K562 (cell line): ENCODE results near the gene FBXW11. TPM values are rescaled to one million over a fixed set of nuclear protein-coding genes. Genes with fewer than 3 reads are reported as not detected.

Experiments used
- ATAC-seq: fragments of 200-7000 bp; cut with Tn5 transposase; 3 replicates; pipeline ENCODE4 v1.9.1; 2020; ENCODE audit warnings: moderate library complexity
- BruUV-seq: library from RNA; stranded (reverse); fragments of 400-500 nt; replicated peaks from 2 replicates; lab custom pipeline; 2021; lab: Mats Ljungman, UMichigan
- CTCF ChIA-PET: fragments of 300-600 bp; formaldehyde crosslinking; extraction: SDS; loops from one replicate; lab custom pipeline; 2021; ENCODE audit warnings: low intra/inter-chr PET ratio; lab: Yijun Ruan, JAX
- POLR2A ChIA-PET: fragments of 300-600, 350-650 bp; sonication (Branson Sonifier 250); formaldehyde crosslinking; extraction: SDS; loops from one replicate; lab custom pipeline; 2021; ENCODE audit warnings: antibody characterized with exemption, inconsistent platforms; lab: Yijun Ruan, JAX
- DNase-seq, 4 experiments: peaks; one replicate each; pipeline versions ENCODE4 v3.0.0 to v3.0.0-alpha.2; 2011 to 2018; ENCODE audit warnings: low spot score in 3 of 4, mixed read lengths in 3 of 4; ENCODE audit errors: extremely low read depth in 1 of 4
- FAIRE-seq: peaks from 2 replicates; lab custom pipeline; 2011; peaks lifted over from hg19 to GRCh38; lab: Jason Lieb, UNC
- H2AFZ ChIP-seq: 2 replicates; pipeline ENCODE4 v1.6.0; 2011; ENCODE audit warnings: low read depth, low read length, control low read depth, inconsistent platforms
- H3K27ac ChIP-seq: fragments of 200-600 bp; 3 replicates; pipeline ENCODE4 v1.8.0; 2011; ENCODE audit warnings: low read depth, mild to moderate bottlenecking, control low read depth, inconsistent platforms, low read length, moderate library complexity, mixed read lengths; ENCODE audit errors: extremely low read depth
- H3K27me3 ChIP-seq, 2 experiments: fragments of 300-600 bp in 1 of 2; 2 replicates in 1 of 2; 3 replicates in 1 of 2; pipeline versions ENCODE4 v1.6.0 to v1.8.0; 2011; ENCODE audit warnings: inconsistent platforms in 2 of 2, low read length in 2 of 2, mild to moderate bottlenecking in 1 of 2, mixed read lengths in 1 of 2, moderate library complexity in 1 of 2; ENCODE audit not compliant: control insufficient read depth in 2 of 2, insufficient read depth in 2 of 2
- H3K36me3 ChIP-seq: fragments of 300-600 bp; 3 replicates; pipeline ENCODE4 v1.8.0; 2011; ENCODE audit warnings: mild to moderate bottlenecking, low read length, inconsistent platforms; ENCODE audit not compliant: control insufficient read depth, insufficient read depth
- H3K4me1 ChIP-seq, 2 experiments: fragments of 200-600 bp in 1 of 2; replicated peaks in 1 of 2; 2 replicates in 1 of 2; 3 replicates in 1 of 2; pipeline versions ENCODE4 v1.5.1 to v1.8.0; 2011; ENCODE audit warnings: inconsistent platforms in 2 of 2, low read length in 2 of 2, mild to moderate bottlenecking in 1 of 2, mixed read lengths in 1 of 2, moderate library complexity in 1 of 2; ENCODE audit not compliant: control insufficient read depth in 2 of 2, insufficient read depth in 2 of 2
- H3K4me2 ChIP-seq: 2 replicates; pipeline ENCODE4 v1.6.1; 2011; ENCODE audit warnings: low read length, control low read depth, inconsistent platforms, mixed read lengths; ENCODE audit not compliant: insufficient read depth
- H3K4me3 ChIP-seq: fragments of 200-600 bp; sonication (generic), shearing (Covaris generic); 2 replicates; pipeline ENCODE4 v1.5.1; 2016; ENCODE audit warnings: control low read depth, inconsistent platforms
- H3K79me2 ChIP-seq: fragments of 200-600 bp; 3 replicates; pipeline ENCODE4 v1.8.0; 2011; ENCODE audit warnings: low read length, inconsistent platforms; ENCODE audit not compliant: control insufficient read depth, insufficient read depth
- H3K9ac ChIP-seq, 2 experiments: 2 replicates each; pipeline versions ENCODE4 v1.6.0 to v1.6.1; 2011; ENCODE audit warnings: low read depth in 2 of 2, low read length in 2 of 2, control low read depth in 1 of 2, inconsistent platforms in 1 of 2, mild to moderate bottlenecking in 1 of 2, mixed read lengths in 1 of 2; ENCODE audit not compliant: insufficient read depth in 1 of 2
- H3K9me1 ChIP-seq: one replicate; pipeline ENCODE4 v1.6.0; 2011; ENCODE audit warnings: inconsistent platforms, mild to moderate bottlenecking, low read length, moderate library complexity; ENCODE audit not compliant: control insufficient read depth, insufficient read depth
- H3K9me3 ChIP-seq: replicated peaks from 2 replicates; pipeline ENCODE4 v1.5.1; 2011; ENCODE audit warnings: low read depth, low read length, inconsistent platforms; ENCODE audit not compliant: control insufficient read depth, insufficient read depth
- H4K20me1 ChIP-seq: replicated peaks from 2 replicates; pipeline ENCODE4 v1.6.1; 2011; ENCODE audit warnings: low read length, inconsistent platforms, mixed read lengths; ENCODE audit not compliant: control insufficient read depth, insufficient read depth
- CTCF ChIP-seq, 3 experiments: IDR thresholded peaks in 2 of 3; conservative IDR thresholded peaks in 1 of 3; 2 replicates each; pipeline ENCODE4 v1.5.1; 2011 to 2012; ENCODE audit warnings: low read length in 3 of 3, mild to moderate bottlenecking in 3 of 3, control low read depth in 2 of 3, improper control_type of control experiment in 1 of 3, inconsistent platforms in 1 of 3, low read depth in 1 of 3, mixed read lengths in 1 of 3, moderate library complexity in 1 of 3; ENCODE audit not compliant: insufficient read depth in 2 of 3
- MXD1 ChIP-seq: fragments of 250-450 bp; sonication (Bioruptor Pico); IDR thresholded peaks from 2 replicates; pipeline ENCODE4 v1.8.0; 2021; ENCODE audit warnings: borderline replicate concordance, mild to moderate bottlenecking, moderate library complexity; ENCODE audit not compliant: poor library complexity, severe bottlenecking
- WGBS: fragments of 100-300 bp; shearing (Covaris generic); methylation state at CpG from one replicate; pipeline ENCODE4 v1.1.6; 2016; ENCODE audit warnings: low coverage, mixed read lengths; ENCODE audit not compliant: insufficient coverage; ENCODE audit errors: missing lambda C conversion rate; 5-methylcytosine and 5-hydroxymethylcytosine counted together
- in situ Hi-C: fragments of 300-500 bp; cut with MboI; formaldehyde crosslinking; loops from 4 replicates; pipeline ENCODE4 v1.15.0; 2018; ENCODE audit warnings: inconsistent platforms, mixed read lengths
- intact Hi-C: fragments of 100-400 bp; cut with micrococcal nuclease; formaldehyde crosslinking; loops from 2 replicates; pipeline ENCODE4 v1.14.2; 2022
- polyA plus RNA-seq, 8 experiments: library from polyadenylated mRNA; depleted of rRNA in 4 of 8; stranded (reverse) in 5 of 8; unstranded in 3 of 8; fragments of >200 nt; fragmentation: Nextera tagmentation in 2 of 8; fragmentation: Illumina TruSeq in 1 of 8; extraction: Ambion mirVana in 2 of 8; extraction: Trizol in 1 of 8; gene quantifications; 2 replicates each; pipeline versions ENCODE4 v1.2.1 to v1.2.3, GENCODE V29; 2011 to 2014; ENCODE audit warnings: inconsistent platforms in 1 of 8, missing spikeins in 1 of 8
- total RNA-seq, 7 experiments: library from RNA; depleted of rRNA in 6 of 7; stranded (reverse); fragments of >200 nt in 6 of 7; fragmentation: Illumina TruSeq in 2 of 7; extraction: Trizol in 2 of 7; gene quantifications; 2 replicates each; pipeline versions ENCODE4 v1.2.1 to v1.2.3, GENCODE V29; 2011 to 2021; ENCODE audit warnings: low replicate concordance in 1 of 7

The FBXW11 gene
- total and polyA plus RNA-seq, 9 of the 15 experiments (the other 6 are each of a cell fraction or from before 2014, with no cell fraction given): 3.0 to 28.6 (median 23.6) TPM

GRCh38 chr5:172052450-172053236 is 46.2 kb upstream of the FBXW11 start:
- Histone ChIP-seq H3K9ac (0 out of 4 replicates have a peak overlapping the region, but pooled peaks of 1 of the 2 experiments have one; percentile 48), H3K79me2 (no peaks in the 10 kb centered on the region), H3K9me3 (no peaks in the 10 kb centered on the region), H3K4me1 (peaks cover 10 to 20% of the 10 kb centered on the region in 2 experiments; a peak in 4 of 5 replicates), H2AFZ (peak overlapping the region; percentile 18), H3K27ac (no peak overlapping the region; the same call in 2 of the 3 replicates), H3K27me3 (peaks cover 0 to 7% of the 10 kb centered on the region in 2 experiments; a peak in 1 of 5 replicates), H3K4me3 (no peak overlapping the region), H3K36me3 (no peaks in the 10 kb centered on the region), H3K4me2 (no peak overlapping the region), H4K20me1 (0 out of 2 replicates have a peak, but pooled peaks cover 3% of the 10 kb centered on the region), H3K9me1 (no peaks in the 10 kb centered on the region)
- TF ChIP-seq CTCF (IDR thresholded peaks at IDR 0.05 in 2 of 3, conservative IDR thresholded peaks at IDR 0.05 in 1 of 3; ENCODE audit: insufficient read depth in 2 of 3, low read depth in 1 of 3, low read length in 3 of 3) (peak in 2 of 3 experiments; percentile 26 to 51; a peak in 4 of 6 replicates), MXD1 (CRISPR knock-in tag) (no peak)
- FAIRE-seq (no peak), ATAC-seq (peak; percentile 75), DNase-seq (peak in 1 of 4 experiments; percentile 18)
- no TSS peak for BruUV-seq
- ChIA-PET CTCF (no interaction called here), POLR2A (interaction anchor here (0.6 kb wide), 1 partner anchor 286 kb away, joined by 3 read pairs; no protein-coding TSS in a partner anchor)
- WGBS: 59% methylated on average over 19 of the region's 19 CpGs
- intact Hi-C loops: loop anchor here (5.0 kb wide), 1 partner anchor 635 kb away; the partner anchor contains the start of gene FGF18
- in situ Hi-C loops: loop anchor here (10.0 kb wide), 1 partner anchor 628 kb away; no protein-coding TSS in a partner anchor
